Measurements from ENCODE around the gene REEP1. TPM values are rescaled to one million over a fixed set of nuclear protein-coding genes. Genes with fewer than 3 reads are reported as not detected.

REEP1 gene
- total and polyA plus RNA-seq, 9 of the 15 experiments (the other 6 are each of a cell fraction or from before 2014, with no cell fraction given): 0.11 to 0.67 (median 0.13) TPM

GRCh38 chr2:86194751-86195054 lies 142.7 kb downstream of the REEP1 start (continued):
- TF ChIP-seq TCF7 (IDR thresholded peaks at IDR 0.05; ENCODE audit: borderline replicate concordance): no peak
- no peak for TF ChIP-seq CHD4 (IDR thresholded peaks at IDR 0.05; ENCODE audit: insufficient read depth, insufficient replicate concordance, low read depth, low read length, poor library complexity, severe bottlenecking)
- no peak for TF ChIP-seq NR2C2 (CRISPR knock-in tag; IDR thresholded peaks at IDR 0.05)
- peak; percentile 97 for TF ChIP-seq NR2C2 (tag; IDR thresholded peaks at IDR 0.05)
- peak; percentile 16 to 55; a peak in 2 of 4 replicates for TF ChIP-seq FOXK2 (conservative IDR thresholded peaks at IDR 0.05 in 1 of 2, IDR thresholded peaks at IDR 0.05 in 1 of 2; ENCODE audit: low read depth in 2 of 2)
- no peak for TF ChIP-seq MAFG (tag; conservative IDR thresholded peaks at IDR 0.05)
- no peak for TF ChIP-seq NCOR1 (IDR thresholded peaks at IDR 0.05)
- no peak for TF ChIP-seq LCOR (CRISPR knock-in tag; IDR thresholded peaks at IDR 0.05)
- TF ChIP-seq TAF7 (tag; IDR thresholded peaks at IDR 0.05): no peak
- TF ChIP-seq XRCC5 (IDR thresholded peaks at IDR 0.05; ENCODE audit: low read depth, low read length): no peak; the same call in 1 of the 2 replicates
- TF ChIP-seq E4F1 (CRISPR knock-in tag; IDR thresholded peaks at IDR 0.05; ENCODE audit: borderline replicate concordance): no peak
- no peak for TF ChIP-seq TFE3 (CRISPR knock-in tag; IDR thresholded peaks at IDR 0.05)
- no peak for TF ChIP-seq RBM39 (optimal IDR thresholded peaks at IDR 0.05; ENCODE audit: low read depth, low read length)
- no peak for TF ChIP-seq RERE (CRISPR knock-in tag; IDR thresholded peaks at IDR 0.05; ENCODE audit: borderline replicate concordance)
- TF ChIP-seq STAT5B (CRISPR knock-in tag; IDR thresholded peaks at IDR 0.05): no peak
- TF ChIP-seq POLR2A (conservative IDR thresholded peaks at IDR 0.05): no peak
- no peak for TF ChIP-seq ZNF561 (CRISPR knock-in tag; conservative IDR thresholded peaks at IDR 0.05)
- peak in 1 of 2 experiments; percentile 8 for TF ChIP-seq E2F6 (IDR thresholded peaks at IDR 0.05; ENCODE audit: borderline replicate concordance in 1 of 2, extremely low read depth in 1 of 2, insufficient read depth in 1 of 2, insufficient read length in 1 of 2, low read depth in 1 of 2, low read length in 1 of 2, poor library complexity in 1 of 2, severe bottlenecking in 1 of 2)
- TF ChIP-seq ZNF232 (CRISPR knock-in tag; IDR thresholded peaks at IDR 0.05): no peak
